WERI-Rb-1 (cell line): ENCODE results near the gene SLC27A6.

Experiments
- DNase-seq: peaks from one replicate; pipeline ENCODE4 v3.0.0-alpha.2; 2020
- H3K27ac ChIP-seq: fragments of 250-450 bp; sonication (Bioruptor Pico); 2 replicates; pipeline ENCODE4 v1.5.1; 2020; ENCODE audit warnings: mild to moderate bottlenecking, moderate library complexity
- H3K27me3 ChIP-seq: fragments of 250-450 bp; sonication (Bioruptor Pico); 2 replicates; pipeline ENCODE4 v1.5.1; 2021; ENCODE audit warnings: mild to moderate bottlenecking, low read depth, moderate library complexity; ENCODE audit not compliant: insufficient read depth, severe bottlenecking
- H3K36me3 ChIP-seq: fragments of 250-450 bp; sonication (Bioruptor Pico); 2 replicates; pipeline ENCODE4 v1.5.1; 2020; ENCODE audit warnings: mild to moderate bottlenecking, moderate library complexity
- H3K4me3 ChIP-seq: 2 replicates; pipeline ENCODE4 v1.5.1; 2011; ENCODE audit warnings: low read depth, mild to moderate bottlenecking, control low read depth, low read length
- H3K9me3 ChIP-seq: fragments of 250-450 bp; sonication (Bioruptor Pico); 2 replicates; pipeline ENCODE4 v1.5.1; 2021; ENCODE audit warnings: mild to moderate bottlenecking, moderate library complexity; ENCODE audit not compliant: severe bottlenecking
- TF ChIP-seq, protein P1 (sequence below): IDR thresholded peaks from 2 replicates; pipeline ENCODE4 v1.5.1; 2011; ENCODE audit warnings: low read depth, mild to moderate bottlenecking, control low read depth, inconsistent platforms, low read length

The SLC27A6 gene

GRCh38 chr5:129046151-129046550 is 80.9 kb downstream of the SLC27A6 start:
- DNase-seq: no peak
- TF ChIP-seq, protein P1, sequence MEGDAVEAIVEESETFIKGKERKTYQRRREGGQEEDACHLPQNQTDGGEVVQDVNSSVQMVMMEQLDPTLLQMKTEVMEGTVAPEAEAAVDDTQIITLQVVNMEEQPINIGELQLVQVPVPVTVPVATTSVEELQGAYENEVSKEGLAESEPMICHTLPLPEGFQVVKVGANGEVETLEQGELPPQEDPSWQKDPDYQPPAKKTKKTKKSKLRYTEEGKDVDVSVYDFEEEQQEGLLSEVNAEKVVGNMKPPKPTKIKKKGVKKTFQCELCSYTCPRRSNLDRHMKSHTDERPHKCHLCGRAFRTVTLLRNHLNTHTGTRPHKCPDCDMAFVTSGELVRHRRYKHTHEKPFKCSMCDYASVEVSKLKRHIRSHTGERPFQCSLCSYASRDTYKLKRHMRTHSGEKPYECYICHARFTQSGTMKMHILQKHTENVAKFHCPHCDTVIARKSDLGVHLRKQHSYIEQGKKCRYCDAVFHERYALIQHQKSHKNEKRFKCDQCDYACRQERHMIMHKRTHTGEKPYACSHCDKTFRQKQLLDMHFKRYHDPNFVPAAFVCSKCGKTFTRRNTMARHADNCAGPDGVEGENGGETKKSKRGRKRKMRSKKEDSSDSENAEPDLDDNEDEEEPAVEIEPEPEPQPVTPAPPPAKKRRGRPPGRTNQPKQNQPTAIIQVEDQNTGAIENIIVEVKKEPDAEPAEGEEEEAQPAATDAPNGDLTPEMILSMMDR: no peak
- Histone ChIP-seq H3K27ac (no peak overlapping the region), H3K9me3 (no peaks in the 10 kb centered on the region), H3K4me3 (no peak overlapping the region), H3K36me3 (no peaks in the 10 kb centered on the region), H3K27me3 (no peaks in the 10 kb centered on the region)

DNA sequence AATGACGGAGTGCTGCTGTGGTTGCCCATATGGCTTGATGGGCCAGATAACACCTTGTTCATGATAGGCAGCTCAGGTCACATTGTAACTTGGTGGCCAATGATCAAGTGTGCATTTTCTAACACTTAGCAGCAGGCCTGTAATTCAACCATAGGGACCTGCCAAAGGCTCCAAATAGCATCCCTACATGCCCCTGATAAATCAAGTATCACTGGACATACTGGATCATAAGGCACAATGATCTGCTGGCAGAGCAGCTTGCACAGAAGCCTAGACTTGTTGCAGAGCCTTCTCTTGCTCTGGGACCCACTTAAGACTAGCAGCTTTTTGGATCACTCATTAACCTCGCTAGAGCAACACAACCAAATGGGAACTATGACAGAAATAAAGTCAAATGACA is 83.2 kb downstream of the SLC27A6 start:
- Histone ChIP-seq H3K27ac (no peak overlapping the region), H3K27me3 (no peaks in the 10 kb centered on the region), H3K9me3 (no peaks in the 10 kb centered on the region), H3K4me3 (no peak overlapping the region), H3K36me3 (no peaks in the 10 kb centered on the region)
- TF ChIP-seq, protein P1: no peak
- DNase-seq: no peak

- no peaks in the 10 kb centered on the region for H3K27me3 ChIP-seq
- TF ChIP-seq, protein P1: no peak
- no peaks in the 10 kb centered on the region for H3K36me3 ChIP-seq
- H3K4me3 ChIP-seq: no peak overlapping the region
- H3K27ac ChIP-seq: no peak overlapping the region
- no peak for DNase-seq
- H3K9me3 ChIP-seq: no peaks in the 10 kb centered on the region
Measured at GRCh38 chr5:129049126-129049799, 84.0 kb downstream of the SLC27A6 start.

GRCh38 chr5:129051283-129051682 is 86.0 kb downstream of the SLC27A6 start:
- Histone ChIP-seq H3K36me3 (no peaks in the 10 kb centered on the region), H3K27me3 (no peaks in the 10 kb centered on the region), H3K9me3 (no peaks in the 10 kb centered on the region), H3K4me3 (no peak overlapping the region), H3K27ac (no peak overlapping the region)
- no peak for DNase-seq
- TF ChIP-seq, protein P1: no peak

GRCh38 chr5:129053438-129053837 is 88.2 kb downstream of the SLC27A6 start:
- Histone ChIP-seq H3K4me3 (no peak overlapping the region), H3K36me3 (no peaks in the 10 kb centered on the region), H3K27me3 (no peaks in the 10 kb centered on the region), H3K27ac (no peak overlapping the region), H3K9me3 (no peaks in the 10 kb centered on the region)
- TF ChIP-seq, protein P1: no peak
- DNase-seq: no peak

DNA sequence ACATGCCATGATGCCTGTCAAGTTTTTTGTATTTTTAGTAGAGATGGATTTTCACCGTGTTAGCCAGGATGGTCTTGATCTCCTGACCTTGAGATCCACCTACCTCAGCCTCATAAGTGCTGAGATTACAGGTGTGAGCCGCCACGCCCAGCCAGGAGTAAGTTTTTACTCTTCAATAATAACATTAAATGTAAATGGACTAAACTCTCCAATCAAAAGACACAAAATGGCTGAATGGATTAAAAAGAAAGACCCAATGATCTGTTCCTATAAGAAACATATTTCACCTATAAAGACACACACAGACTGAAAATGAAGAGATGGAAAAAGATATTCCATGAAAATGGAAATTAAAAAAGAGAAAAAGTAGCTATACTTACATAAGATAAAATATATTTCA is 92.0 kb downstream of the SLC27A6 start:
- H3K36me3 ChIP-seq: no peaks in the 10 kb centered on the region
- no peak overlapping the region for H3K4me3 ChIP-seq
- H3K27ac ChIP-seq: no peak overlapping the region
- H3K27me3 ChIP-seq: no peaks in the 10 kb centered on the region
- TF ChIP-seq, protein P1: no peak
- DNase-seq: no peak
- no peaks in the 10 kb centered on the region for H3K9me3 ChIP-seq
